T-helper 2 cell treated with Interferon-gamma antibody and Interleukin-4, amounts not matched to agents 5 μg/mL and 100 μg/mL, for 36 hours (primary cell): ENCODE measurements around the gene ZNF239.
"Not testable (repeated sequence)": the region's sequence is repeated elsewhere in the genome, so short reads cannot be mapped to it uniquely, and the experiment has no call there.

Source experiments
- DNase-seq: peaks from one replicate; pipeline ENCODE4 v3.0.0; 2021; ENCODE audit warnings: low spot score
- H3K27ac Mint-ChIP-seq: one replicate; pipeline ENCODE4 v1.8.0; 2021; ENCODE audit warnings: mild to moderate bottlenecking, mixed read lengths
- H3K27me3 Mint-ChIP-seq: one replicate; pipeline ENCODE4 v1.8.0; 2021; ENCODE audit warnings: low read depth, mixed read lengths
- H3K36me3 Mint-ChIP-seq: one replicate; pipeline ENCODE4 v1.8.0; 2021; ENCODE audit warnings: low read depth, mixed read lengths
- H3K4me1 Mint-ChIP-seq: one replicate; pipeline ENCODE4 v1.8.0; 2021; ENCODE audit warnings: low read depth, mixed read lengths
- H3K4me3 Mint-ChIP-seq: one replicate; pipeline ENCODE4 v1.8.0; 2022; ENCODE audit warnings: mild to moderate bottlenecking, moderate library complexity, mixed read lengths
- H3K9me3 Mint-ChIP-seq: one replicate; pipeline ENCODE4 v1.8.0; 2021; ENCODE audit warnings: mixed read lengths

Gene ZNF239

GRCh38 chr10:43574001-43574892, at the start of gene ZNF239:
TSS of gene ZNF239 (minus strand) at chr10:43574616. CDS start at chr10:43558079, 16,537 bp downstream.
- Mint-ChIP-seq H3K27ac (peak within 1 kb of the TSS; percentile 49), H3K36me3 (peaks cover 12% of the 10 kb centered on the region), H3K9me3 (peaks cover 34% of the 10 kb centered on the region), H3K4me3 (peak within 1 kb of the TSS; percentile 75), H3K4me1 (peaks cover 22% of the 10 kb centered on the region), H3K27me3 (no peaks in the 10 kb centered on the region)
- DNase-seq, result peak; percentile 77

- peaks cover 2% of the 10 kb centered on the region for H3K36me3 Mint-ChIP-seq
- peaks cover 52% of the 10 kb centered on the region for H3K9me3 Mint-ChIP-seq
- H3K4me3 Mint-ChIP-seq, result peak overlapping the region; percentile 28
- peaks cover 10% of the 10 kb centered on the region for H3K4me1 Mint-ChIP-seq
- no peaks in the 10 kb centered on the region for H3K27me3 Mint-ChIP-seq
- DNase-seq, result no peak
- H3K27ac Mint-ChIP-seq, result no peak overlapping the region
Observed at GRCh38 chr10:43623351-43623750, 48.9 kb upstream of the ZNF239 start.

GRCh38 chr10:43622038-43622437, 47.6 kb upstream of the ZNF239 start:
- H3K4me1 Mint-ChIP-seq, result peaks cover 10% of the 10 kb centered on the region
- peaks cover 4% of the 10 kb centered on the region for H3K36me3 Mint-ChIP-seq
- no peak overlapping the region for H3K27ac Mint-ChIP-seq
- peaks cover 46% of the 10 kb centered on the region for H3K9me3 Mint-ChIP-seq
- no peak overlapping the region for H3K4me3 Mint-ChIP-seq
- DNase-seq, result no peak
- no peaks in the 10 kb centered on the region for H3K27me3 Mint-ChIP-seq

GRCh38 chr10:43619368-43619767, 45.0 kb upstream of the ZNF239 start:
- Mint-ChIP-seq H3K9me3 (peaks cover 66% of the 10 kb centered on the region), H3K4me3 (no peak overlapping the region), H3K27me3 (no peaks in the 10 kb centered on the region), H3K27ac (no peak overlapping the region), H3K36me3 (peaks cover 26% of the 10 kb centered on the region), H3K4me1 (peaks cover 10% of the 10 kb centered on the region)
- no peak for DNase-seq

- DNase-seq, result no peak
- H3K4me3 Mint-ChIP-seq, result no peak overlapping the region
- H3K9me3 Mint-ChIP-seq, result peaks cover 64% of the 10 kb centered on the region
- no peak overlapping the region for H3K27ac Mint-ChIP-seq
- no peaks in the 10 kb centered on the region for H3K4me1 Mint-ChIP-seq
- H3K36me3 Mint-ChIP-seq, result peaks cover 44% of the 10 kb centered on the region
- H3K27me3 Mint-ChIP-seq, result no peaks in the 10 kb centered on the region
Observed at GRCh38 chr10:43616697-43617370, 42.4 kb upstream of the ZNF239 start.

- H3K27me3 Mint-ChIP-seq, result no peaks in the 10 kb centered on the region
- DNase-seq, result no peak
- peaks cover 13% of the 10 kb centered on the region for H3K4me1 Mint-ChIP-seq
- H3K9me3 Mint-ChIP-seq, result peaks cover 33% of the 10 kb centered on the region
- H3K27ac Mint-ChIP-seq, result no peak overlapping the region
- H3K36me3 Mint-ChIP-seq, result peaks cover 61% of the 10 kb centered on the region
- H3K4me3 Mint-ChIP-seq, result no peak overlapping the region
Observed at GRCh38 chr10:43610636-43611035, 36.2 kb upstream of the ZNF239 start.

- Mint-ChIP-seq H3K27me3 (peaks cover 3% of the 10 kb centered on the region), H3K36me3 (peaks cover 37% of the 10 kb centered on the region), H3K4me1 (peaks cover 13% of the 10 kb centered on the region)
Observed at GRCh38 chr10:43607199-43607573, 32.8 kb upstream of the ZNF239 start.

GRCh38 chr10:43606323-43607198, 32.1 kb upstream of the ZNF239 start, which contains the start of gene ZNF485:
TSS of gene ZNF485 (plus strand) at chr10:43606438. CDS start at chr10:43607051, 613 bp downstream.
- H3K4me1 Mint-ChIP-seq, result peaks cover 13% of the 10 kb centered on the region
- peak within 1 kb of the TSS; percentile 73 for H3K27ac Mint-ChIP-seq
- H3K27me3 Mint-ChIP-seq, result peaks cover 3% of the 10 kb centered on the region
- DNase-seq, result peak; percentile 47
- H3K9me3 Mint-ChIP-seq, result peaks cover 4% of the 10 kb centered on the region
- peaks cover 31% of the 10 kb centered on the region for H3K36me3 Mint-ChIP-seq
- H3K4me3 Mint-ChIP-seq, result peak within 1 kb of the TSS; percentile 77

More at GRCh38 chr10:43607199-43607573, 32.8 kb upstream of the ZNF239 start:
- Mint-ChIP-seq H3K27ac (peak overlapping the region; percentile 73), H3K4me3 (peak overlapping the region; percentile 77), H3K9me3 (peaks cover 10% of the 10 kb centered on the region)
- no peak for DNase-seq

- H3K4me3 Mint-ChIP-seq, result peak overlapping the region; percentile 75
- peak overlapping the region; percentile 34 for H3K27ac Mint-ChIP-seq
- H3K4me1 Mint-ChIP-seq, result peaks cover 13% of the 10 kb centered on the region
- H3K27me3 Mint-ChIP-seq, result peaks cover 3% of the 10 kb centered on the region
- H3K36me3 Mint-ChIP-seq, result peaks cover 28% of the 10 kb centered on the region
- H3K9me3 Mint-ChIP-seq, result peaks cover 9% of the 10 kb centered on the region
- no peak for DNase-seq
Observed at GRCh38 chr10:43605850-43606322, 31.5 kb upstream of the ZNF239 start.

- not testable (repeated sequence) for H3K4me3 Mint-ChIP-seq, H3K27ac Mint-ChIP-seq, H3K36me3 Mint-ChIP-seq, DNase-seq, H3K4me1 Mint-ChIP-seq, H3K27me3 Mint-ChIP-seq
- H3K9me3 Mint-ChIP-seq, result peaks cover 11% of the 10 kb centered on the region
Observed at GRCh38 chr10:43601576-43601975, 27.2 kb upstream of the ZNF239 start.

GRCh38 chr10:43599333-43599732, 24.9 kb upstream of the ZNF239 start:
- Mint-ChIP-seq H3K9me3 (peaks cover 11% of the 10 kb centered on the region), H3K36me3 (no peaks in the 10 kb centered on the region), H3K27ac (no peak overlapping the region), H3K4me1 (peaks cover 24% of the 10 kb centered on the region), H3K4me3 (no peak overlapping the region), H3K27me3 (peaks cover 3% of the 10 kb centered on the region)
- no peak for DNase-seq

- peaks cover 6% of the 10 kb centered on the region for H3K27me3 Mint-ChIP-seq
- H3K9me3 Mint-ChIP-seq, result peaks cover 19% of the 10 kb centered on the region
- no peak overlapping the region for H3K27ac Mint-ChIP-seq
- peaks cover 24% of the 10 kb centered on the region for H3K4me1 Mint-ChIP-seq
- H3K36me3 Mint-ChIP-seq, result peaks cover 2% of the 10 kb centered on the region
- no peak overlapping the region for H3K4me3 Mint-ChIP-seq
- DNase-seq, result no peak
Observed at GRCh38 chr10:43598446-43598845, 24.0 kb upstream of the ZNF239 start.

GRCh38 chr10:43596546-43596945, 22.1 kb upstream of the ZNF239 start:
- Mint-ChIP-seq H3K4me3 (no peak overlapping the region), H3K27me3 (peaks cover 7% of the 10 kb centered on the region), H3K36me3 (peaks cover 2% of the 10 kb centered on the region), H3K4me1 (peaks cover 24% of the 10 kb centered on the region), H3K27ac (no peak overlapping the region), H3K9me3 (peaks cover 25% of the 10 kb centered on the region)
- DNase-seq, result no peak
